ENCODE data around the gene NODAL. TPM values are rescaled to one million over a fixed set of nuclear protein-coding genes. Genes with fewer than 3 reads are reported as not detected.

NODAL gene
- total RNA-seq, 1 experiment from 2014 or later: 0.30 TPM

GRCh38 chr10:70479165-70479581, 37.7 kb upstream of the NODAL start:
- Histone ChIP-seq H3K4me2 (ENCODE audit: low read length) (peak overlapping the region; percentile 98), H3K9me2 (ENCODE audit: insufficient read depth) (no peaks in the 10 kb centered on the region), H3K36me3 (ENCODE audit: control insufficient read depth in 1 of 2, insufficient read depth in 2 of 2, low read length in 2 of 2) (peaks cover 0 to 11% of the 10 kb centered on the region in 2 experiments; a peak in 1 of 4 replicates), H3K9me3 (ENCODE audit: control insufficient read depth in 1 of 2, insufficient read depth in 1 of 2, low read depth in 1 of 2, low read length in 2 of 2) (no peaks in the 10 kb centered on the region), H3K27ac (ENCODE audit: low read depth, low read length) (peak overlapping the region; percentile 95), H3K79me2 (ENCODE audit: insufficient read depth, low read length) (peaks cover 54% of the 10 kb centered on the region), H4K20me1 (ENCODE audit: insufficient read depth) (no peaks in the 10 kb centered on the region), H3K4me3 (replicated peaks in 1 of 2; ENCODE audit: low read depth in 1 of 2, low read length in 2 of 2) (peak overlapping the region; percentile 80 to 97), H3K9ac (ENCODE audit: low read length) (peak overlapping the region; percentile 89), H2AFZ (ENCODE audit: low read depth, low read length, poor library complexity, severe bottlenecking) (no peak overlapping the region), H3K27me3 (ENCODE audit: insufficient read depth, low read length) (no peaks in the 10 kb centered on the region), H3K4me1 (ENCODE audit: control insufficient read depth in 1 of 2, insufficient read depth in 2 of 2, low read length in 2 of 2) (peaks cover 26 to 59% of the 10 kb centered on the region in 2 experiments)
- POLR2A ChIA-PET: interaction anchor here (1.0 kb wide), 1 partner anchor 17 kb away, joined by 6 read pairs; no protein-coding TSS in a partner anchor
- intact Hi-C loops (cut with micrococcal nuclease): loop anchor here (5.0 kb wide), 1 partner anchor 58 kb away; no protein-coding TSS in a partner anchor
- BruUV-seq (replicated peaks): no TSS peak
- RAD21 ChIA-PET (ENCODE audit: low non-redundant PET in 1 of 2, low total read pairs in 2 of 2, uncharacterized antibody in 2 of 2, unreplicated experiment in 2 of 2): interaction anchor here in 1 of 2 experiments (1.3 kb wide), 1 partner anchor 18 kb away, joined by 4 read pairs; no protein-coding TSS in a partner anchor
- CTCF ChIA-PET: interaction anchor here (1.8 kb wide), 1 partner anchor 17 kb away, joined by 7 read pairs; no protein-coding TSS in a partner anchor
- ATAC-seq (peak; percentile 27), DNase-seq (ENCODE audit: low read depth, low spot score) (no peak)
- TF ChIP-seq ZFX (IDR thresholded peaks at IDR 0.05) (0 out of 2 replicates have a peak, but pooled peaks have one; percentile 32), CTCF (IDR thresholded peaks at IDR 0.05 in 2 of 3, conservative IDR thresholded peaks at IDR 0.05 in 1 of 3; ENCODE audit: borderline replicate concordance in 1 of 3, insufficient read depth in 1 of 3, low read depth in 2 of 3, low read length in 2 of 3) (peak in 2 of 3 experiments; percentile 2 to 30; a peak in 1 of 6 replicates), SP1 (IDR thresholded peaks at IDR 0.05; ENCODE audit: low read depth) (no peak)

Measured in HCT116 (cell line).